Kidney epithelial cell (primary cell): ENCODE measurements around the gene F8A3. TPM values are rescaled to one million over a fixed set of nuclear protein-coding genes. Genes with fewer than 3 reads are reported as not detected.

Experiments used
- DNase-seq: peaks from one replicate; pipeline ENCODE4 v3.0.0-alpha.2; 2010; ENCODE audit warnings: low read depth
- H3K27me3 ChIP-seq: 2 replicates; pipeline ENCODE4 v1.6.0; 2011; ENCODE audit warnings: low read length; ENCODE audit not compliant: control insufficient read depth, insufficient read depth
- H3K36me3 ChIP-seq: 2 replicates; pipeline ENCODE4 v1.5.1; 2011; ENCODE audit warnings: low read length; ENCODE audit not compliant: control insufficient read depth, insufficient read depth
- H3K4me3 ChIP-seq: 2 replicates; pipeline ENCODE4 v1.5.1; 2011; ENCODE audit warnings: low read depth, mild to moderate bottlenecking, control low read depth, low read length
- total RNA-seq: library from RNA; depleted of rRNA; stranded (reverse); fragments of >200 nt; gene quantifications from 2 replicates; pipeline ENCODE4 v1.2.3, GENCODE V29; 2015
- TF ChIP-seq, protein P1 (sequence below): IDR thresholded peaks from 2 replicates; pipeline ENCODE4 v1.5.1; 2011; ENCODE audit warnings: mild to moderate bottlenecking, moderate library complexity, low read length, control low read depth, inconsistent platforms; ENCODE audit not compliant: insufficient read depth, poor library complexity, severe bottlenecking

Gene F8A3
- total RNA-seq, 1 donor from 2014 or later: not detected

GRCh38 chrX:155435744-155436112 is 22.7 kb downstream of the F8A3 start:
- H3K4me3 ChIP-seq: no peak overlapping the region
- no peaks in the 10 kb centered on the region for H3K27me3 ChIP-seq
- TF ChIP-seq, protein P1, sequence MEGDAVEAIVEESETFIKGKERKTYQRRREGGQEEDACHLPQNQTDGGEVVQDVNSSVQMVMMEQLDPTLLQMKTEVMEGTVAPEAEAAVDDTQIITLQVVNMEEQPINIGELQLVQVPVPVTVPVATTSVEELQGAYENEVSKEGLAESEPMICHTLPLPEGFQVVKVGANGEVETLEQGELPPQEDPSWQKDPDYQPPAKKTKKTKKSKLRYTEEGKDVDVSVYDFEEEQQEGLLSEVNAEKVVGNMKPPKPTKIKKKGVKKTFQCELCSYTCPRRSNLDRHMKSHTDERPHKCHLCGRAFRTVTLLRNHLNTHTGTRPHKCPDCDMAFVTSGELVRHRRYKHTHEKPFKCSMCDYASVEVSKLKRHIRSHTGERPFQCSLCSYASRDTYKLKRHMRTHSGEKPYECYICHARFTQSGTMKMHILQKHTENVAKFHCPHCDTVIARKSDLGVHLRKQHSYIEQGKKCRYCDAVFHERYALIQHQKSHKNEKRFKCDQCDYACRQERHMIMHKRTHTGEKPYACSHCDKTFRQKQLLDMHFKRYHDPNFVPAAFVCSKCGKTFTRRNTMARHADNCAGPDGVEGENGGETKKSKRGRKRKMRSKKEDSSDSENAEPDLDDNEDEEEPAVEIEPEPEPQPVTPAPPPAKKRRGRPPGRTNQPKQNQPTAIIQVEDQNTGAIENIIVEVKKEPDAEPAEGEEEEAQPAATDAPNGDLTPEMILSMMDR: no peak
- no peaks in the 10 kb centered on the region for H3K36me3 ChIP-seq
- DNase-seq: no peak

GRCh38 chrX:155434906-155435743 is 23.3 kb downstream of the F8A3 start:
- no peak for DNase-seq
- H3K27me3 ChIP-seq: no peaks in the 10 kb centered on the region
- H3K36me3 ChIP-seq: no peaks in the 10 kb centered on the region
- TF ChIP-seq, protein P1: no peak
- H3K4me3 ChIP-seq: no peak overlapping the region

- no peak for DNase-seq
- no peaks in the 10 kb centered on the region for H3K27me3 ChIP-seq
- no peak overlapping the region for H3K4me3 ChIP-seq
- TF ChIP-seq, protein P1: no peak
- H3K36me3 ChIP-seq: no peaks in the 10 kb centered on the region
Observed at GRCh38 chrX:155417769-155418168, 40.7 kb downstream of the F8A3 start.

Other genes starting within 250 kb of the F8A3 start
- 42.1 and 56.2 TPM in 2 replicates for gene VBP1, start 242.2 kb downstream of the F8A3 start, total RNA-seq
- 5.4 and 6.6 TPM in 2 replicates for gene RAB39B, start 194.1 kb downstream of the F8A3 start, total RNA-seq
- gene CLIC2, start 124.0 kb downstream of the F8A3 start, total RNA-seq: not detected in 2 replicates
- gene F8A2, start 76.5 kb downstream of the F8A3 start, total RNA-seq: 1.0 TPM in 1 of 2 replicates, not detected in the other
- gene SPRY3, start 154.0 kb upstream of the F8A3 start, total RNA-seq: 0.29 and 1.1 TPM in 2 replicates
- 6.9 and 14.9 TPM in 2 replicates for gene TMLHE, start 154.3 kb upstream of the F8A3 start, total RNA-seq